ENCODE data around the gene CARMIL1. TPM values are rescaled to one million over a fixed set of nuclear protein-coding genes. Genes with fewer than 3 reads are reported as not detected.

Gene CARMIL1
- total and polyA plus RNA-seq, 2 of the 8 experiments (the other 6 are each of a cell fraction or from before 2014, with no cell fraction given), result 20.3 to 40.4 TPM

DNA sequence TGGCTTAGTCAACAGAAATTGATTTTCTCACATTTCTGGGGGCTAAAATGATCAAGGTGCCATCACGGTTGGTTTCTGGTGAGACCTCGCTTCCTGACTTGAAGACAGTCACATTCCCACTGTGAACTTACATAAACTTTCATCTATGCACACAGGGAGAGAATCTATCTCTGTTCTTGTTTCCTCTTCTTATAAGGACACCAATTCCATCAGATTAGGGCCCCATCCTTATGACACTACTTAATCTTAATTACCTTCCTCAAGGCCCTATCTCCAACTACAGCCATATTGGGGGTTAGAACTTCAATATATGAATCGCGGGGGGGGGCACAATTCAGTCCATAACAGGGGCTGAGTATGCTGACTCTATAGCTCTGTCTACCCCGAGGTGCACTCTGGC is 362.2 kb downstream of the CARMIL1 start:
- Histone ChIP-seq H3K23ac (ENCODE audit: insufficient read length) (no peak overlapping the region), H3K79me1 (ENCODE audit: low read depth, low read length) (no peaks in the 10 kb centered on the region), H3K9ac (replicated peaks in 1 of 4; ENCODE audit: extremely low read depth in 1 of 4, low read depth in 3 of 4, low read length in 3 of 4) (no peak overlapping the region), H3K9me3 (ENCODE audit: insufficient read depth in 2 of 2, low read depth in 1 of 2, low read length in 1 of 2) (no peaks in the 10 kb centered on the region), H3K4ac (replicated peaks; ENCODE audit: insufficient read length, low read depth, low read length) (no peak overlapping the region), H3K27me3 (replicated peaks in 1 of 4; ENCODE audit: control insufficient read depth in 3 of 4, extremely low read depth in 1 of 4, insufficient read depth in 3 of 4, low read length in 3 of 4) (peaks cover 0 to 2% (median 0%) of the 10 kb centered on the region in 4 experiments; a peak in 1 of 7 replicates), H3K18ac (ENCODE audit: extremely low read depth, low read length) (no peak overlapping the region), H2BK20ac (ENCODE audit: low read length) (no peak overlapping the region), H2BK5ac (ENCODE audit: low read depth, low read length) (no peak overlapping the region), H4K8ac (ENCODE audit: extremely low read depth, insufficient read depth, low read length) (no peak overlapping the region), H4K5ac (ENCODE audit: insufficient read length, low read depth, low read length) (no peak overlapping the region), H3K36me3 (ENCODE audit: control insufficient read depth in 2 of 4, insufficient read depth in 4 of 4, low read length in 3 of 4) (no peaks in the 10 kb centered on the region), H4K20me1 (replicated peaks in 1 of 2; ENCODE audit: control insufficient read depth in 1 of 2, insufficient read depth in 2 of 2, low read length in 2 of 2) (no peaks in the 10 kb centered on the region), H2BK12ac (ENCODE audit: low read depth, low read length) (no peak overlapping the region), H4K91ac (replicated peaks; ENCODE audit: insufficient read length, low read length) (no peak overlapping the region), H2AFZ (ENCODE audit: low read length) (no peak overlapping the region), H2AK5ac (ENCODE audit: low read depth, low read length) (no peak overlapping the region), H3K27ac (ENCODE audit: low read depth, low read length) (no peak overlapping the region), H2BK120ac (replicated peaks; ENCODE audit: low read depth, low read length) (no peak overlapping the region), H3K79me2 (ENCODE audit: control insufficient read depth in 1 of 2, insufficient read depth in 2 of 2, low read length in 2 of 2) (no peaks in the 10 kb centered on the region), H2BK15ac (ENCODE audit: low read length) (no peak overlapping the region), H3K4me2 (ENCODE audit: insufficient read depth in 1 of 2, low read depth in 2 of 2, low read length in 2 of 2) (no peak overlapping the region), H3K56ac (replicated peaks; ENCODE audit: insufficient read length, low read depth, low read length) (no peak overlapping the region), H3K4me1 (replicated peaks in 1 of 4; ENCODE audit: control insufficient read depth in 3 of 4, insufficient read depth in 4 of 4, low read length in 3 of 4) (no peaks in the 10 kb centered on the region), H3K14ac (ENCODE audit: insufficient read length) (no peak overlapping the region), H3K4me3 (ENCODE audit: extremely low read depth in 1 of 4, insufficient read depth in 2 of 4, low read depth in 3 of 4, low read length in 4 of 4) (no peak overlapping the region), H3K23me2 (ENCODE audit: low read depth, low read length) (no peaks in the 10 kb centered on the region)
- ChIA-PET POLR2A (ENCODE audit: partially characterized antibody) (no interaction called here), CTCF (ENCODE audit: partially characterized antibody) (interaction anchor here (0.7 to 2.1 kb wide), 7 partner anchors 8 to 1092 kb away, joined by 3 to 10 read pairs (median 3); partner anchors contain the start of gene SCGN)
- FAIRE-seq (no peak), DNase-seq (ENCODE audit: low read depth in 1 of 2, low spot score in 2 of 2) (no peak)
- WGBS, 2 experiments (ENCODE audit: extremely low coverage in 1 of 2, insufficient coverage in 1 of 2, insufficient read length in 1 of 2, insufficient replicate concordance in 2 of 2, low coverage in 1 of 2, low lambda C conversion rate in 2 of 2, missing lambda C conversion rate in 1 of 2), result 83% methylated on average over 5 of the region's 5 CpGs; no CpG with 5 or more reads in 1 of the 2 experiments
- TF ChIP-seq CEBPB (IDR thresholded peaks at IDR 0.05; ENCODE audit: low read depth, low read length), result no peak

Data from H1 (cell line).